Retina (tissue), 1 donor: ENCODE measurements around the gene SBF2.
A peak's percentile ranks its signal among the peaks of the same experiment; 100 is the strongest.
"Not testable (repeated sequence)": the region's sequence is repeated elsewhere in the genome, so short reads cannot be mapped to it uniquely, and the experiment has no call there.

Source experiments
- DNase-seq: peaks from one replicate; pipeline ENCODE4 v3.0.0-alpha.2; 2016

Gene SBF2

GRCh38 chr11:9758637-9759518, 535.1 kb downstream of the SBF2 start:
- DNase-seq = peak; percentile 87

- DNase-seq = peak; percentile 88
Measured at GRCh38 chr11:9757809-9758636, 536.0 kb downstream of the SBF2 start.

GRCh38 chr11:9756878-9757277, 537.1 kb downstream of the SBF2 start:
- no peak for DNase-seq

- no peak for DNase-seq
Measured at GRCh38 chr11:9756461-9756860, 537.6 kb downstream of the SBF2 start.

- DNase-seq = no peak
Measured at GRCh38 chr11:9755561-9756185, 538.3 kb downstream of the SBF2 start.

- no peak for DNase-seq
Measured at GRCh38 chr11:9754010-9754471, 540.0 kb downstream of the SBF2 start.

GRCh38 chr11:9753021-9753420, 541.0 kb downstream of the SBF2 start:
- DNase-seq = no peak

- DNase-seq = no peak
Measured at GRCh38 chr11:9752091-9752490, 541.9 kb downstream of the SBF2 start.

GRCh38 chr11:9750551-9750950, 543.5 kb downstream of the SBF2 start:
- DNase-seq = no peak

- DNase-seq = no peak
Measured at GRCh38 chr11:9748361-9748970, 545.6 kb downstream of the SBF2 start.

- no peak for DNase-seq
Measured at GRCh38 chr11:9747828-9748227, 546.2 kb downstream of the SBF2 start.

- DNase-seq = no peak
Measured at GRCh38 chr11:9747229-9747628, 546.8 kb downstream of the SBF2 start.

- DNase-seq = no peak
Measured at GRCh38 chr11:9745411-9746211, 548.4 kb downstream of the SBF2 start.

GRCh38 chr11:9743512-9743911, 550.5 kb downstream of the SBF2 start:
- DNase-seq = not testable (repeated sequence)

- DNase-seq = no peak
Measured at GRCh38 chr11:9741260-9741659, 552.8 kb downstream of the SBF2 start.

- no peak for DNase-seq
Measured at GRCh38 chr11:9740202-9740883, 553.7 kb downstream of the SBF2 start.

- no peak for DNase-seq
Measured at GRCh38 chr11:9739123-9739900, 554.7 kb downstream of the SBF2 start.

- no peak for DNase-seq
Measured at GRCh38 chr11:9738707-9739106, 555.3 kb downstream of the SBF2 start.

GRCh38 chr11:9738116-9738515, 555.9 kb downstream of the SBF2 start:
- DNase-seq = no peak

- DNase-seq = no peak
Measured at GRCh38 chr11:9736365-9736764, 557.7 kb downstream of the SBF2 start.

GRCh38 chr11:9735919-9736318, 558.1 kb downstream of the SBF2 start:
- DNase-seq = no peak
